ENCODE measurements around the gene TESK2. TPM values are rescaled to one million over a fixed set of nuclear protein-coding genes. Genes with fewer than 3 reads are reported as not detected.
"Not testable (repeated sequence)": the region's sequence is repeated elsewhere in the genome, so short reads cannot be mapped to it uniquely, and the experiment has no call there.

TESK2 gene
- total RNA-seq, 3 donors from 2014 or later (not counting 1 experiment from before 2014, with no cell fraction given), result 5.1 to 7.4 (median 6.0) TPM

GRCh38 chr1:45479039-45479748, 11.8 kb downstream of the TESK2 start:
- Mint-ChIP-seq H3K4me1 (no peaks in the 10 kb centered on the region), H3K4me3 (no peak overlapping the region), H3K27ac (no peak overlapping the region), H3K9me3 (no peaks in the 10 kb centered on the region), H3K36me3 (no peaks in the 10 kb centered on the region), H3K27me3 (ENCODE audit: low read depth in 2 of 2) (no peaks in the 10 kb centered on the region)
- Histone ChIP-seq H3K27ac (ENCODE audit: low read length) (no peak overlapping the region), H3K9me3 (ENCODE audit: control insufficient read depth, insufficient read depth, low read length) (no peaks in the 10 kb centered on the region), H3K4me1 (ENCODE audit: control insufficient read depth, insufficient read depth, low read length) (no peaks in the 10 kb centered on the region), H3K4me3 (ENCODE audit: low read length) (no peak overlapping the region), H3K36me3 (ENCODE audit: control insufficient read depth, insufficient read depth, low read length) (no peaks in the 10 kb centered on the region), H3K27me3 (ENCODE audit: control insufficient read depth, insufficient read depth, low read length) (no peaks in the 10 kb centered on the region)
- no peak for TF ChIP-seq CTCF (IDR thresholded peaks at IDR 0.05)
- no peak for DNase-seq
- no peak for ATAC-seq
- WGBS (ENCODE audit: insufficient coverage), result 92% methylated on average over 2 of the region's 5 CpGs
- intact Hi-C loops (cut with micrococcal nuclease), result no loop called here

- Mint-ChIP-seq H3K27ac (no peak overlapping the region), H3K9me3 (no peaks in the 10 kb centered on the region), H3K36me3 (no peaks in the 10 kb centered on the region), H3K27me3 (ENCODE audit: low read depth in 2 of 2) (no peaks in the 10 kb centered on the region), H3K4me3 (no peak overlapping the region), H3K4me1 (peaks cover 0 to 2% of the 10 kb centered on the region in 2 donors)
- Histone ChIP-seq H3K4me1 (ENCODE audit: control insufficient read depth, insufficient read depth, low read length) (no peaks in the 10 kb centered on the region), H3K4me3 (ENCODE audit: low read length) (no peak overlapping the region), H3K36me3 (ENCODE audit: control insufficient read depth, insufficient read depth, low read length) (no peaks in the 10 kb centered on the region), H3K27me3 (ENCODE audit: control insufficient read depth, insufficient read depth, low read length) (no peaks in the 10 kb centered on the region), H3K27ac (ENCODE audit: low read length) (no peak overlapping the region), H3K9me3 (ENCODE audit: control insufficient read depth, insufficient read depth, low read length) (no peaks in the 10 kb centered on the region)
- 95% methylated on average over 4 of the region's 4 CpGs for WGBS (ENCODE audit: insufficient coverage)
- DNase-seq (no peak), ATAC-seq (no peak)
- TF ChIP-seq CTCF (IDR thresholded peaks at IDR 0.05), result no peak
- intact Hi-C loops (cut with micrococcal nuclease), result no loop called here
These were observed 12.7 kb downstream of the TESK2 start for GRCh38 chr1:45478121-45478814.

- Histone ChIP-seq H3K4me3 (ENCODE audit: low read length) (no peak overlapping the region), H3K36me3 (ENCODE audit: control insufficient read depth, insufficient read depth, low read length) (no peaks in the 10 kb centered on the region), H3K27ac (ENCODE audit: low read length) (no peak overlapping the region), H3K9me3 (ENCODE audit: control insufficient read depth, insufficient read depth, low read length) (no peaks in the 10 kb centered on the region), H3K4me1 (ENCODE audit: control insufficient read depth, insufficient read depth, low read length) (no peaks in the 10 kb centered on the region), H3K27me3 (ENCODE audit: control insufficient read depth, insufficient read depth, low read length) (no peaks in the 10 kb centered on the region)
- Mint-ChIP-seq H3K27me3 (ENCODE audit: low read depth in 2 of 2) (no peaks in the 10 kb centered on the region), H3K4me1 (peaks cover 0 to 6% of the 10 kb centered on the region in 2 donors), H3K27ac (no peak overlapping the region), H3K4me3 (no peak overlapping the region), H3K9me3 (no peaks in the 10 kb centered on the region), H3K36me3 (no peaks in the 10 kb centered on the region)
- no peak for DNase-seq
- no peak for ATAC-seq
- 95% methylated on average over 3 of the region's 3 CpGs for WGBS (ENCODE audit: insufficient coverage)
- intact Hi-C loops (cut with micrococcal nuclease), result no loop called here
- no peak for TF ChIP-seq CTCF (IDR thresholded peaks at IDR 0.05)
These were observed 13.3 kb downstream of the TESK2 start for GRCh38 chr1:45477646-45478045.

- H3K36me3 Mint-ChIP-seq; H3K27ac ChIP-seq (ENCODE audit: low read length); intact Hi-C loops (cut with micrococcal nuclease); H3K4me3 ChIP-seq (ENCODE audit: low read length); H3K27me3 Mint-ChIP-seq (ENCODE audit: low read depth in 2 of 2); H3K4me1 ChIP-seq (ENCODE audit: control insufficient read depth, insufficient read depth, low read length); H3K9me3 Mint-ChIP-seq; H3K9me3 ChIP-seq (ENCODE audit: control insufficient read depth, insufficient read depth, low read length); H3K27ac Mint-ChIP-seq; H3K4me3 Mint-ChIP-seq; ATAC-seq; H3K36me3 ChIP-seq (ENCODE audit: control insufficient read depth, insufficient read depth, low read length); DNase-seq; H3K27me3 ChIP-seq (ENCODE audit: control insufficient read depth, insufficient read depth, low read length); H3K4me1 Mint-ChIP-seq: not testable (repeated sequence)
- 98% methylated on average over 6 of the region's 6 CpGs for WGBS (ENCODE audit: insufficient coverage)
These were observed 16.8 kb downstream of the TESK2 start for GRCh38 chr1:45474194-45474593.
